Neutrophil (primary cell): Measurements from ENCODE around the gene IQSEC1.

ENCODE experiments used
- H3K27ac ChIP-seq: fragments of 200-600 bp; sonication (generic); 2 replicates; pipeline ENCODE4 v1.5.1; 2016; ENCODE audit warnings: mild to moderate bottlenecking, moderate library complexity
- H3K27me3 ChIP-seq: fragments of 200-600 bp; sonication (generic); 2 replicates; pipeline ENCODE4 v1.6.0; 2016; ENCODE audit warnings: mild to moderate bottlenecking
- H3K36me3 ChIP-seq: fragments of 200-600 bp; sonication (generic); 2 replicates; pipeline ENCODE4 v1.5.1; 2017
- H3K4me1 ChIP-seq, 2 experiments: fragments of 200-600 bp in 1 of 2; sonication (generic) in 1 of 2; 1 replicate in 1 of 2; 2 replicates in 1 of 2; pipeline versions ENCODE4 v1.5.1 to v1.6.1; 2013 to 2016; ENCODE audit warnings: low read depth in 1 of 2, low read length in 1 of 2, mild to moderate bottlenecking in 1 of 2, moderate library complexity in 1 of 2; ENCODE audit not compliant: control insufficient read depth in 1 of 2, insufficient read depth in 1 of 2
- H3K4me3 ChIP-seq, 2 experiments: fragments of 200-600 bp in 1 of 2; sonication (generic) in 1 of 2; 1 replicate in 1 of 2; 2 replicates in 1 of 2; pipeline ENCODE4 v1.5.1; 2013 to 2016; ENCODE audit warnings: low read depth in 1 of 2, low read length in 1 of 2, mild to moderate bottlenecking in 1 of 2, moderate library complexity in 1 of 2
- H3K9me3 ChIP-seq: fragments of 200-600 bp; sonication (generic); 2 replicates; pipeline ENCODE4 v1.5.1; 2016
- TF ChIP-seq, protein P1 (sequence below): fragments of 200-600 bp; sonication (generic); IDR thresholded peaks from 2 replicates; pipeline ENCODE4 v1.5.1; 2016; ENCODE audit warnings: antibody characterized with exemption

IQSEC1 gene

DNA sequence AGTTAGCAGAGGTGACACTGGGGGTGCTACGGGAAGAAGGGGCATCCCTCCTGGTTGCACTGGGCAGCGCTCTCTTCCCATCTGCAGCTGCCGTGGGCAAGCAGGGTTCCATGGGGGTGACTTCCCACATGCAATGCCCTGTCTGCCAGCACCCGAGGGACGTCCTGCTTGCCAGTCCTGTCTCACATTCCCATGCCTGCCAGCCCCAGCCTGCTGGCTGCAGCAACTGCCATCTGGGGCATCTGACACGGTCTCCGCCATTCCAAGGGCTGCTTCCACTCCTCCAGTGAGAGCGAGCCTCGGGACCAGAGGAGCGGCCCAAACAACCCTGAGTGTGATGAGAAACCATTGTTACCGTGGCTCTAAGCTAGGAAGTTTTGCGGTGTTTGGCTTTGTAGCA, 186.5 kb downstream of the IQSEC1 start:
- Histone ChIP-seq H3K9me3 (no peaks in the 10 kb centered on the region), H3K27ac (no peak overlapping the region), H3K27me3 (peaks cover 55% of the 10 kb centered on the region), H3K4me1 (peaks cover 1 to 2% of the 10 kb centered on the region in 2 experiments), H3K4me3 (no peak overlapping the region), H3K36me3 (no peaks in the 10 kb centered on the region)
- TF ChIP-seq, protein P1, sequence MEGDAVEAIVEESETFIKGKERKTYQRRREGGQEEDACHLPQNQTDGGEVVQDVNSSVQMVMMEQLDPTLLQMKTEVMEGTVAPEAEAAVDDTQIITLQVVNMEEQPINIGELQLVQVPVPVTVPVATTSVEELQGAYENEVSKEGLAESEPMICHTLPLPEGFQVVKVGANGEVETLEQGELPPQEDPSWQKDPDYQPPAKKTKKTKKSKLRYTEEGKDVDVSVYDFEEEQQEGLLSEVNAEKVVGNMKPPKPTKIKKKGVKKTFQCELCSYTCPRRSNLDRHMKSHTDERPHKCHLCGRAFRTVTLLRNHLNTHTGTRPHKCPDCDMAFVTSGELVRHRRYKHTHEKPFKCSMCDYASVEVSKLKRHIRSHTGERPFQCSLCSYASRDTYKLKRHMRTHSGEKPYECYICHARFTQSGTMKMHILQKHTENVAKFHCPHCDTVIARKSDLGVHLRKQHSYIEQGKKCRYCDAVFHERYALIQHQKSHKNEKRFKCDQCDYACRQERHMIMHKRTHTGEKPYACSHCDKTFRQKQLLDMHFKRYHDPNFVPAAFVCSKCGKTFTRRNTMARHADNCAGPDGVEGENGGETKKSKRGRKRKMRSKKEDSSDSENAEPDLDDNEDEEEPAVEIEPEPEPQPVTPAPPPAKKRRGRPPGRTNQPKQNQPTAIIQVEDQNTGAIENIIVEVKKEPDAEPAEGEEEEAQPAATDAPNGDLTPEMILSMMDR, result no peak

DNA sequence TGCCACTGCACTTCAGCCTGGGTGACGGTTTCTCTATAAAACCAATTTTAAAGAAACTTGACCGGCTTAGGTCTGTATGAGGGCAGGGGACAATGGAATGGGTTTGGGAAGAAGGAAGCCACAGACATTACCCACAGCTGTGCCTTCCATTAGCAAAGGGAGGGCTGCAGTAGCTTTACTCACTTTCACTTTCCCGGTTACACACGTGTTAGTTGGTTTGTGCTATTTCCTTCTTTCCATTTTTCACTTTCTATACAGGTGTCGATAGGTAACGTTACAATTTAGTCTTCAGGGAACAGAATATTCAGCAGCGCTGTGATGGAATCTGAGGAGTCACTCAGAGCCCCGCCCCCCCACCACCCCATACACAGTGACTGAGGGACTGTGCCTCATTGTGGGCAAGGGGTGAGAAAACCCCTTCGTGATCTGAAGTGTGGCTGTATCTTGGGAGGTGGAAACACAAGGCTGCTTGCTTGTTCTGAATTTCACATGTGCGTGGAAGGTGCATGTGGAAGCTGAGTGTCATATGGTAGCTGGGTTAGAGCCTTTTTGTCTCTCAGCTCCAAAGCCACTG, 187.0 kb downstream of the IQSEC1 start:
- TF ChIP-seq, protein P1, result no peak
- no peaks in the 10 kb centered on the region for H3K4me1 ChIP-seq
- H3K9me3 ChIP-seq, result no peaks in the 10 kb centered on the region
- H3K27me3 ChIP-seq, result peaks cover 55% of the 10 kb centered on the region
- no peak overlapping the region for H3K27ac ChIP-seq
- no peak overlapping the region for H3K4me3 ChIP-seq
- no peaks in the 10 kb centered on the region for H3K36me3 ChIP-seq

DNA sequence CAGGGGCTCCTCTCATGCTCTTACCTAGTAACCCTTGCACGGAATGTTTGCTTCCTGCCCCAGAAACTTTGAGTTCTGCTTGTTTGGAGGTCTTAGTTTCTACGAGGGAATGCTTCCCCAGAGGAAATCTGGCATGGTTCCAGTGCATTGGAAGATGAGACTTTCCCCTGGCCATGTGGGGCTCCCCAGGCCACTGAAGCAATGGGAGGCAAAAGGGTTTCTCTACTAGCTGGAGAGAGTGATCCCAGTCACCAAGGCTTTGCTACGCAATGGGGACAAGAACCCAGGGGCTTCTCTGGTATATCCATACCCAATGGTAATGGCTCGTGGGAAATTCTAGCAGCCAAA, 187.7 kb downstream of the IQSEC1 start:
- Histone ChIP-seq H3K4me3 (no peak overlapping the region), H3K27ac (no peak overlapping the region), H3K27me3 (peaks cover 49% of the 10 kb centered on the region), H3K9me3 (no peaks in the 10 kb centered on the region), H3K36me3 (no peaks in the 10 kb centered on the region), H3K4me1 (no peaks in the 10 kb centered on the region)
- TF ChIP-seq, protein P1, result no peak

DNA sequence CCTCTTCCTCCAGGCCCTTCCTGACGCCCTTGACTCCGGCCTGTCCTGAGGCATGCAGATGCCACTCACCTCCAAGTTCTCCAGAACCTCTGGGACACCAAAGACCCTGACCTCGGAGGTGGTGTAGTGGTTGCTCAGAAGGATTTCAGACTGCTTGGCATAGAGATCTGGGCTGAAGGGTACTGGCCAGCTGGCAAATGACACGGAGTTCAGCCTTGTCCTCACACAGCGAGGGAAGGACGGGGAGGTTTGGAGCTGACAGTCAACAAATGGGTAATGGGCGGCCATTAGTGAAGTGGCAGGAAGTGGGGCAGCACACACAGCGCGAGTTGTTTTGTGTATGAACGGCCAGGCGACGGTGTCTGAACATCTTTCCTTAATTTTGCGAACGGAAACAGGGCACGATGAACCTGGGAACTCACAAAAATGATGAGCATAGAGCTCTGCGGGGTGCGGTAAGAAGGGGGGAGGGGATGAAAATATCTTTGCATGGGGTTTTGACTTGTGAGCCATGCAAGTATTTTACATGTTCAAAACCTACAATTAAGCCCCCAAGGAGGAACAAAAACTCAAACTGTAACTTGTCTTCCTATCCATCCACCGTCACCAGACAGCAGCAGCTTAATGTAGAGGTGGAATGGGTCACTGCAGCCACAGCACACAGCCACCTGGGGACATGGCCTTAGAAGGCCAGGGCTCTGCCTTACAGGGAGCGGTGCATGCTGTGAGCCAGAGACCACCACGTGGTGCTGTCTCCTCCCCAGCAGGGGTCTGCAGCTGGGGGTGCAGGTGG, 188.2 kb downstream of the IQSEC1 start:
- peaks cover 44% of the 10 kb centered on the region for H3K27me3 ChIP-seq
- no peaks in the 10 kb centered on the region for H3K4me1 ChIP-seq
- H3K27ac ChIP-seq, result no peak overlapping the region
- TF ChIP-seq, protein P1, result no peak
- H3K9me3 ChIP-seq, result no peaks in the 10 kb centered on the region
- no peak overlapping the region for H3K4me3 ChIP-seq
- H3K36me3 ChIP-seq, result no peaks in the 10 kb centered on the region

GRCh38 chr3:12884186-12884680, 189.0 kb downstream of the IQSEC1 start:
- H3K27me3 ChIP-seq, result peaks cover 39% of the 10 kb centered on the region
- no peak overlapping the region for H3K4me3 ChIP-seq
- H3K36me3 ChIP-seq, result no peaks in the 10 kb centered on the region
- H3K9me3 ChIP-seq, result no peaks in the 10 kb centered on the region
- TF ChIP-seq, protein P1, result no peak
- H3K4me1 ChIP-seq, result no peaks in the 10 kb centered on the region
- no peak overlapping the region for H3K27ac ChIP-seq
